Measurements from ENCODE around the gene FAM50A.

The FAM50A gene

GRCh38 chrX:154436983-154437752 lies 6.8 kb upstream of the FAM50A start, which contains the start of gene GDI1:
GDI1 (plus strand) TSS chrX:154437154; CDS start chrX:154437255, 101 bp downstream.
- DNase-seq (ENCODE audit: low read depth, low spot score): no peak
- peak within 1 kb of the TSS; percentile 59 for H3K4me3 ChIP-seq (ENCODE audit: low read length)

- no peak for DNase-seq (ENCODE audit: low read depth, low spot score)
These were observed 5.7 kb upstream of the FAM50A start for GRCh38 chrX:154437971-154438893.

GRCh38 chrX:154439841-154440240 lies 4.1 kb upstream of the FAM50A start:
- no peak for DNase-seq (ENCODE audit: low read depth, low spot score)
- H3K4me3 ChIP-seq (ENCODE audit: low read length): no peak overlapping the region

More at GRCh38 chrX:154437971-154438893, 5.7 kb upstream of the FAM50A start:
- H3K4me3 ChIP-seq (ENCODE audit: low read length): peak overlapping the region; percentile 59

GRCh38 chrX:154440623-154441357 lies 3.2 kb upstream of the FAM50A start:
- no peak overlapping the region for H3K4me3 ChIP-seq (ENCODE audit: low read length)
- no peak for DNase-seq (ENCODE audit: low read depth, low spot score)

GRCh38 chrX:154441564-154441963 lies 2.4 kb upstream of the FAM50A start:
- no peak for DNase-seq (ENCODE audit: low read depth, low spot score)
- H3K4me3 ChIP-seq (ENCODE audit: low read length): no peak overlapping the region

GRCh38 chrX:154441984-154442707 lies 1.8 kb upstream of the FAM50A start:
- H3K4me3 ChIP-seq (ENCODE audit: low read length): no peak overlapping the region
- no peak for DNase-seq (ENCODE audit: low read depth, low spot score)

- peak overlapping the region; percentile 42 for H3K4me3 ChIP-seq (ENCODE audit: low read length)
- no peak for DNase-seq (ENCODE audit: low read depth, low spot score)
These were observed 446 bp upstream of the FAM50A start for GRCh38 chrX:154443479-154443910.

GRCh38 chrX:154444755-154445246 lies 860 bp downstream of the FAM50A start:
- DNase-seq (ENCODE audit: low read depth, low spot score): no peak
- peak overlapping the region; percentile 54 for H3K4me3 ChIP-seq (ENCODE audit: low read length)

GRCh38 chrX:154445776-154446175 lies 1.8 kb downstream of the FAM50A start:
- no peak overlapping the region for H3K4me3 ChIP-seq (ENCODE audit: low read length)
- DNase-seq (ENCODE audit: low read depth, low spot score): no peak

GRCh38 chrX:154446430-154446829 lies 2.5 kb downstream of the FAM50A start:
- no peak for DNase-seq (ENCODE audit: low read depth, low spot score)
- H3K4me3 ChIP-seq (ENCODE audit: low read length): no peak overlapping the region

- no peak for DNase-seq (ENCODE audit: low read depth, low spot score)
- H3K4me3 ChIP-seq (ENCODE audit: low read length): no peak overlapping the region
These were observed 4.5 kb downstream of the FAM50A start for GRCh38 chrX:154448484-154448883.

- DNase-seq (ENCODE audit: low read depth, low spot score): no peak
- no peak overlapping the region for H3K4me3 ChIP-seq (ENCODE audit: low read length)
These were observed 5.7 kb downstream of the FAM50A start for GRCh38 chrX:154449618-154450017.

GRCh38 chrX:154450312-154450711 lies 6.4 kb downstream of the FAM50A start:
- DNase-seq (ENCODE audit: low read depth, low spot score): no peak

GRCh38 chrX:154452823-154453222 lies 8.9 kb downstream of the FAM50A start:
- no peak overlapping the region for H3K4me3 ChIP-seq (ENCODE audit: low read length)

More at GRCh38 chrX:154450312-154450711, 6.4 kb downstream of the FAM50A start:
- H3K4me3 ChIP-seq (ENCODE audit: low read length): no peak overlapping the region

GRCh38 chrX:154457491-154458115 lies 13.7 kb downstream of the FAM50A start:
- peak overlapping the region; percentile 48 for H3K4me3 ChIP-seq (ENCODE audit: low read length)
- DNase-seq (ENCODE audit: low read depth, low spot score): peak; percentile 22

More at GRCh38 chrX:154452823-154453222, 8.9 kb downstream of the FAM50A start:
- DNase-seq (ENCODE audit: low read depth, low spot score): no peak

GRCh38 chrX:154458116-154458953 lies 14.4 kb downstream of the FAM50A start, which contains the start of gene PLXNA3:
PLXNA3 (plus strand) TSS chrX:154458281; CDS start chrX:154460184, 1,903 bp downstream.
- peak within 1 kb of the TSS; percentile 55 for H3K4me3 ChIP-seq (ENCODE audit: low read length)
- no peak for DNase-seq (ENCODE audit: low read depth, low spot score)
